ENCODE measurements around the gene TPRA1.

Gene TPRA1

GRCh38 chr3:127593178-127593577 is 2.6 kb upstream of the TPRA1 start:
- in situ Hi-C loops (cut with MboI; ENCODE audit: low sequenced_read_pairs): no loop called here

- in situ Hi-C loops (cut with MboI; ENCODE audit: low sequenced_read_pairs): no loop called here
Measured at GRCh38 chr3:127590282-127590592, 296 bp downstream of the TPRA1 start.

- in situ Hi-C loops (cut with MboI; ENCODE audit: low sequenced_read_pairs): no loop called here
Measured at GRCh38 chr3:127589600-127590281, 792 bp downstream of the TPRA1 start.

- in situ Hi-C loops (cut with MboI; ENCODE audit: low sequenced_read_pairs): no loop called here
Measured at GRCh38 chr3:127588806-127589577, 1.5 kb downstream of the TPRA1 start.

GRCh38 chr3:127587876-127588275 is 2.7 kb downstream of the TPRA1 start:
- in situ Hi-C loops (cut with MboI; ENCODE audit: low sequenced_read_pairs): no loop called here

GRCh38 chr3:127585813-127586413 is 4.6 kb downstream of the TPRA1 start:
- in situ Hi-C loops (cut with MboI; ENCODE audit: low sequenced_read_pairs): no loop called here

- in situ Hi-C loops (cut with MboI; ENCODE audit: low sequenced_read_pairs): no loop called here
Measured at GRCh38 chr3:127585163-127585812, 5.2 kb downstream of the TPRA1 start.

- in situ Hi-C loops (cut with MboI; ENCODE audit: low sequenced_read_pairs): no loop called here
Measured at GRCh38 chr3:127584734-127585133, 5.8 kb downstream of the TPRA1 start.

- in situ Hi-C loops (cut with MboI; ENCODE audit: low sequenced_read_pairs): no loop called here
Measured at GRCh38 chr3:127580327-127581060, 10.0 kb downstream of the TPRA1 start.

- in situ Hi-C loops (cut with MboI; ENCODE audit: low sequenced_read_pairs): no loop called here
Measured at GRCh38 chr3:127578802-127579201, 11.7 kb downstream of the TPRA1 start.

- in situ Hi-C loops (cut with MboI; ENCODE audit: low sequenced_read_pairs): no loop called here
Measured at GRCh38 chr3:127578168-127578567, 12.4 kb downstream of the TPRA1 start.

GRCh38 chr3:127577448-127577847 is 13.1 kb downstream of the TPRA1 start:
- in situ Hi-C loops (cut with MboI; ENCODE audit: low sequenced_read_pairs): no loop called here

- in situ Hi-C loops (cut with MboI; ENCODE audit: low sequenced_read_pairs): no loop called here
Measured at GRCh38 chr3:127574880-127575878, 15.4 kb downstream of the TPRA1 start.

- in situ Hi-C loops (cut with MboI; ENCODE audit: low sequenced_read_pairs): no loop called here
Measured at GRCh38 chr3:127573912-127574311, 16.6 kb downstream of the TPRA1 start.

- in situ Hi-C loops (cut with MboI; ENCODE audit: low sequenced_read_pairs): no loop called here
Measured at GRCh38 chr3:127573401-127573800, 17.1 kb downstream of the TPRA1 start.

- in situ Hi-C loops (cut with MboI; ENCODE audit: low sequenced_read_pairs): no loop called here
Measured at GRCh38 chr3:127572735-127573134, 17.8 kb downstream of the TPRA1 start.

GRCh38 chr3:127572186-127572585 is 18.3 kb downstream of the TPRA1 start:
- in situ Hi-C loops (cut with MboI; ENCODE audit: low sequenced_read_pairs): no loop called here

GRCh38 chr3:127570520-127570919 is 20.0 kb downstream of the TPRA1 start:
- in situ Hi-C loops (cut with MboI; ENCODE audit: low sequenced_read_pairs): no loop called here

GRCh38 chr3:127569160-127569559 is 21.4 kb downstream of the TPRA1 start:
- in situ Hi-C loops (cut with MboI; ENCODE audit: low sequenced_read_pairs): no loop called here

- in situ Hi-C loops (cut with MboI; ENCODE audit: low sequenced_read_pairs): no loop called here
Measured at GRCh38 chr3:127568586-127568985, 21.9 kb downstream of the TPRA1 start.

All from HL-60/S4 treated with phorbol 12-myristate 13-acetate at 8.2 ng/mL for 4 days and 3 days (cell line).